Activated T-cell treated with anti-CD3 and anti-CD28 coated beads, Interleukin-2, amount 50 U/mL, for 4 hours (primary cell): ENCODE data around the gene PXDN. TPM values are rescaled to one million over a fixed set of nuclear protein-coding genes. Genes with fewer than 3 reads are reported as not detected.
"Not testable (repeated sequence)": the region's sequence is repeated elsewhere in the genome, so short reads cannot be mapped to it uniquely, and the experiment has no call there.

Experiments
- ATAC-seq, 2 donors: fragments of 200-7000 bp; cut with Tn5 transposase; one replicate each; pipeline ENCODE4 v1.10.0; 2021
- DNase-seq: peaks from one replicate; pipeline ENCODE4 v3.0.0-alpha.2; 2020
- H3K27me3 Mint-ChIP-seq: one replicate; pipeline ENCODE4 v1.8.0; 2021; ENCODE audit warnings: low read depth, mixed read lengths
- H3K36me3 Mint-ChIP-seq: one replicate; pipeline ENCODE4 v1.8.0; 2022; ENCODE audit warnings: mixed read lengths; ENCODE audit not compliant: insufficient read depth
- H3K4me1 Mint-ChIP-seq: one replicate; pipeline ENCODE4 v1.8.0; 2021; ENCODE audit warnings: low read depth, mixed read lengths
- H3K4me3 Mint-ChIP-seq: one replicate; pipeline ENCODE4 v1.8.0; 2021; ENCODE audit warnings: mild to moderate bottlenecking, moderate library complexity, mixed read lengths
- H3K9me3 Mint-ChIP-seq: one replicate; pipeline ENCODE4 v1.8.0; 2021; ENCODE audit warnings: mixed read lengths
- total RNA-seq, 3 donors: library from RNA; stranded (reverse); gene quantifications; one replicate each; pipeline ENCODE4 v1.2.1, GENCODE V29; 2021

PXDN gene
- total RNA-seq, 3 donors from 2014 or later, result 0.76 to 1.2 (median 1.2) TPM

GRCh38 chr2:1731963-1732768 is 12.1 kb downstream of the PXDN start:
- DNase-seq (no peak), ATAC-seq (no peak)
- H3K36me3 Mint-ChIP-seq, result no peaks in the 10 kb centered on the region
- no peaks in the 10 kb centered on the region for H3K9me3 Mint-ChIP-seq
- H3K4me1 Mint-ChIP-seq, result no peaks in the 10 kb centered on the region
- no peak overlapping the region for H3K4me3 Mint-ChIP-seq
- no peaks in the 10 kb centered on the region for H3K27me3 Mint-ChIP-seq

GRCh38 chr2:1731447-1731962 is 12.8 kb downstream of the PXDN start:
- no peak overlapping the region for H3K4me3 Mint-ChIP-seq
- H3K36me3 Mint-ChIP-seq, result no peaks in the 10 kb centered on the region
- DNase-seq, result no peak
- no peaks in the 10 kb centered on the region for H3K4me1 Mint-ChIP-seq
- ATAC-seq, result no peak
- no peaks in the 10 kb centered on the region for H3K9me3 Mint-ChIP-seq
- H3K27me3 Mint-ChIP-seq, result no peaks in the 10 kb centered on the region

GRCh38 chr2:1730015-1730927 is 14.0 kb downstream of the PXDN start:
- Mint-ChIP-seq H3K4me3 (no peak overlapping the region), H3K4me1 (no peaks in the 10 kb centered on the region), H3K36me3 (no peaks in the 10 kb centered on the region), H3K27me3 (no peaks in the 10 kb centered on the region), H3K9me3 (no peaks in the 10 kb centered on the region)
- ATAC-seq, result no peak
- DNase-seq, result no peak

DNA sequence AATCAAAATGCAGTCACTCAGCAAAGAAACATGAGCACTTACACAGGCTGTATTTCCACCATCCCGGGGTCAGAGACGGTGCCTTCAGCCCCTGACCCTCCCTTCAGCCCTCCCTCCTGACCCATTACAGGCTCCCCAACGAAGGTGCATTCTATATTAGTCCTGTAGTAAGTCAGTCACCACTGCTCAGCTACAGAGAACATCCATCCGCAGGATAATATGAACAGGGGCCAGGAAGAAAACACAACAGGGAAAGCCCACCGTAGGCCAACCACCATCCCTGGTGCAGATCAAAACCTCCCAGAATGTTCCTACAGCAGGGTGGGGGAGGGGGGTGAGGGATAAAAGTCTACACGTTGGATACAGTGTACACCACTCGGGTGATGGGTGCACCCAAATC is 15.1 kb downstream of the PXDN start:
- Mint-ChIP-seq H3K27me3 (no peaks in the 10 kb centered on the region), H3K36me3 (no peaks in the 10 kb centered on the region), H3K4me1 (no peaks in the 10 kb centered on the region), H3K4me3 (no peak overlapping the region), H3K9me3 (no peaks in the 10 kb centered on the region)
- DNase-seq (no peak), ATAC-seq (no peak)

DNA sequence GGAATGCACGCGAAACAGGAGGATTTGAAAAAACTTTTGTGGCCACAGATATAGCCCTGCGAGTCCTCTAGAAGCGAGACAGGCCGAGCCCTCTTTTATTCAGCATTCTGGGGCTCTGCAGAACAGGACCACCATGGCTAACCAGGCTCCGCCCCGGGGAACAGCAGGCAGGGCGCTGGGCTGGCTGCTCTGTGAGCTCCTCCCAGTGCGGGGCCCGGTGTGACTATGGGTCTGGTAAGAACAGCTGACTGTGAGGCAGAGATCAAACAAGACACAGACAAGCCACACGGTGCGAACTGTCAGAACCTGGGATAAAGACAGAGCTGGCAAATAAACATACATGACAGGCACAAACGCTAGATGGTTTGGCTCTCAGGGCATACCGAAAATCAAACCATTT is 15.5 kb downstream of the PXDN start:
- Mint-ChIP-seq H3K4me3 (no peak overlapping the region), H3K36me3 (no peaks in the 10 kb centered on the region), H3K27me3 (no peaks in the 10 kb centered on the region), H3K9me3 (no peaks in the 10 kb centered on the region), H3K4me1 (no peaks in the 10 kb centered on the region)
- ATAC-seq (no peak), DNase-seq (no peak)

DNA sequence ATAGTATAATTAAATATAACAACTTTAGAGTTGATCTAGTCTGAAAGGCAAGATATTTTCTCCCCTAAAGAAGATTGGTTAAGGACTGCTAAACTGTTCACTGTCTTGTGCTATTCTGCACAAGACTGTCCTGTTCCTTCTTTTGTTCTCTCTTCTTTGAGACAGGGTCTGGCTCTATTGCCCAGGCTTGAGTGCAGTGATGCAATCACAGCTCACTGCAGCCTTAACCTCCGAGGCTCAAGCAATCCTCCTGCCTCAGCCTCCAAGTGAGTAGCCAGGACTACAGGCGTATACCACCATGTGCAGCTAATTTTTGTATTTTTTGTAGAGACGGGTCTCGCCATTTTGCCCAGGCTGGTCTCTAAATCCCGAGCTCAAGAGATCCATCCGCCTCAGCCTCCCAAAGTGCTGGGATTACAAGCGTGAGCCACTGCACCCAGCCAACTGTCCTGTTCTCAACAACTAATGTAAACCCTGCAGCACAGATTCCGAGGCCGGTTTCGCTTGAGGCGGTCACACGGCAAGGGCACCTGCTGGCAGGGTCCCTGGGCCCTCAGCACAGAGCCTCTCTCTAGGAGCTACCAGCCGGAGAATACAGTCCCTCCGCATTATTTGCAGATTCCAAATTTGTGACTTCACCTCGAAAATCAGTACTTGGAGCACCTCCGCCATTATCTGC is 16.4 kb downstream of the PXDN start:
- H3K4me1 Mint-ChIP-seq, result no peaks in the 10 kb centered on the region
- no peaks in the 10 kb centered on the region for H3K9me3 Mint-ChIP-seq
- H3K36me3 Mint-ChIP-seq, result no peaks in the 10 kb centered on the region
- H3K27me3 Mint-ChIP-seq, result no peaks in the 10 kb centered on the region
- no peak overlapping the region for H3K4me3 Mint-ChIP-seq
- no peak for DNase-seq
- ATAC-seq, result no peak

- Mint-ChIP-seq H3K27me3 (no peaks in the 10 kb centered on the region), H3K36me3 (no peaks in the 10 kb centered on the region)
Observed at GRCh38 chr2:1727101-1727771, 17.1 kb downstream of the PXDN start.

DNA sequence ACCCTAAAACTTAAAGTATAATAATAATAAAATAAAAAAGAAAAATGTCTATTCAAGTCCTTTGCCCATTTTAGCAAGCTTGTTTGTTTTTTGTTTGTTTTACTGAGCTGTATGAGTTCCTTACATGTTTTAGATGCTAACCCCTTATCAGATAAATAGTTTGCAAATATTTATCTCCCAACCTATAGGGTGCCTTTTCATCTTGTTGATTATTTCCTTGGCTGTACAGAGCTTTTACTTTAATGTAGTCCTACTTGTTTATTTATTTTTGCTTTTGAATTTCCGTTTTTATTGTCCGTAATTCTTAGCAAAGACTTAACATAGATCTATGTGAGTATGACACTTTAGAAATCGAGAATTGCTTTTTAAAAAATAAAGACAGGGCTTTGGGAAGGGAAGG is 17.8 kb downstream of the PXDN start:
- no peak for DNase-seq
- H3K27me3 Mint-ChIP-seq, result no peaks in the 10 kb centered on the region
- H3K9me3 Mint-ChIP-seq, result no peaks in the 10 kb centered on the region
- H3K4me1 Mint-ChIP-seq, result no peaks in the 10 kb centered on the region
- no peak overlapping the region for H3K4me3 Mint-ChIP-seq
- ATAC-seq, result no peak
- H3K36me3 Mint-ChIP-seq, result no peaks in the 10 kb centered on the region

More at GRCh38 chr2:1727101-1727771, 17.1 kb downstream of the PXDN start:
- Mint-ChIP-seq H3K4me1 (no peaks in the 10 kb centered on the region), H3K4me3 (no peak overlapping the region), H3K9me3 (no peaks in the 10 kb centered on the region)
- DNase-seq, result no peak
- no peak for ATAC-seq

DNA sequence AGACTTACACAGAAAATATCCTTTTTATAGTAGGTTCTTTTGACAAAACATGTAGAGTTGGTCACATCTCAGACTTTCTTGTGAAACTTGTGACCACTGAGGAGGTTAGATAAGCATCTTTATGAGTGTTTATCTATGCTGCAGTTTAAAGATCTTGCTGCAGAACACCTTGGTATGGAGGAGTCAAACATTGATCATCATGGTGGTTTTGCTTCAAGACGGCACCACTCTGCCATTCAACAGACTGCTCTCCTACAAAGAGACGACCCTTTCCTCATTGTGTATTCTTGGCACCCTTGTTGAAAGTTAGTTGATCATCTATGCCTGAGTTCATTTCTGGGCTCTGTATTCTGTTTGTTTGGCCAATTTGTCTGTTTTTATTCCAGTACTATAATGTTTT is 20.0 kb downstream of the PXDN start:
- H3K4me3 Mint-ChIP-seq, H3K4me1 Mint-ChIP-seq, H3K9me3 Mint-ChIP-seq, H3K27me3 Mint-ChIP-seq, H3K36me3 Mint-ChIP-seq, DNase-seq, ATAC-seq: not testable (repeated sequence)

- ATAC-seq (no peak), DNase-seq (no peak)
- no peaks in the 10 kb centered on the region for H3K36me3 Mint-ChIP-seq
- H3K4me3 Mint-ChIP-seq, result no peak overlapping the region
- H3K9me3 Mint-ChIP-seq, result no peaks in the 10 kb centered on the region
- H3K27me3 Mint-ChIP-seq, result no peaks in the 10 kb centered on the region
- H3K4me1 Mint-ChIP-seq, result no peaks in the 10 kb centered on the region
Observed at GRCh38 chr2:1723397-1724042, 20.8 kb downstream of the PXDN start.

DNA sequence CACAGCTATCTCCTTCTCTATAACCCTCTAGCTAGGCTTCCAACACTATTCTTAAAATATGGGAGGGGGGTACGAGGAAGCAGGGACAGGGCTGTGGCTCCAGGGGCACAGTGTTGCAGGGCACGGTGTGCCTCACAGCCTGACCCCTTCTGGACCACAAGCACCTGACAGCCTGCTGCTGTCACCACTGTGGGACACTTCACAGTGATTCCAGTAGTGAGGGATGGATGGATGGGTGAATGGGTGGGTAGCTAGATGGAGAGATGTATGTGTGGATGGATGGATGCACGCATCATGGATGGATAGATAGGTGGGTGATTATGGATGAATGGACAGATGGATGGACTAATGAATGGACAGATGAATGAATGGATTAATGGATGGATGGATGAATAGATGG is 21.6 kb downstream of the PXDN start:
- Mint-ChIP-seq H3K27me3 (no peaks in the 10 kb centered on the region), H3K36me3 (no peaks in the 10 kb centered on the region), H3K4me1 (no peaks in the 10 kb centered on the region), H3K9me3 (no peaks in the 10 kb centered on the region), H3K4me3 (no peak overlapping the region)
- DNase-seq, result no peak
- ATAC-seq, result no peak

GRCh38 chr2:1721706-1722646 is 22.3 kb downstream of the PXDN start:
- no peak overlapping the region for H3K4me3 Mint-ChIP-seq
- no peaks in the 10 kb centered on the region for H3K9me3 Mint-ChIP-seq
- H3K36me3 Mint-ChIP-seq, result no peaks in the 10 kb centered on the region
- DNase-seq, result no peak
- no peaks in the 10 kb centered on the region for H3K4me1 Mint-ChIP-seq
- no peaks in the 10 kb centered on the region for H3K27me3 Mint-ChIP-seq
- ATAC-seq, result no peak
